HG03378 (cell line): ENCODE measurements around the gene RAPH1.

ENCODE experiments used
- ATAC-seq: cut with Tn5 transposase; IDR thresholded peaks from one replicate; pipeline ENCODE4 v1.9.1; 2021; ENCODE audit warnings: mild to moderate bottlenecking, moderate library complexity; ENCODE audit not compliant: unreplicated experiment

The RAPH1 gene

DNA sequence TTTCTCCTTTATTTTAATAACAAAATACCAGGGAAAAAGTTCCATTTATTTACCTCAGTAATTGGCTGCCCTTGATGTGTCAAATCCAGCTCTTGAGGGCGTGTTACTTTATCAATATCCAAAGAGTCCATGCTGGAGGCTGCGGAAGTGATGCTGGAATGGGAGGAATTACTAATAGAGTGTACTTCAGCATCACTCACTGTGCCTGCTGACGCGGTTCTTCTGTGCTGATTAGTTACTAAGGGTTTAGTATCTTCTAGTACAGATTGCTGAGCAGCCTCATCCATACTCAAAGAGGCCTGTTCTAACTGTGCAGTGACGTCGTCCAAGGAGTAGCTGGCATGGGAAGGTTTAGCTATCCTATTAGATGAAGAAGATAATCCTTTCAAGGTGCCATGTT lies 45.6 kb downstream of the RAPH1 start:
- no peak for ATAC-seq

DNA sequence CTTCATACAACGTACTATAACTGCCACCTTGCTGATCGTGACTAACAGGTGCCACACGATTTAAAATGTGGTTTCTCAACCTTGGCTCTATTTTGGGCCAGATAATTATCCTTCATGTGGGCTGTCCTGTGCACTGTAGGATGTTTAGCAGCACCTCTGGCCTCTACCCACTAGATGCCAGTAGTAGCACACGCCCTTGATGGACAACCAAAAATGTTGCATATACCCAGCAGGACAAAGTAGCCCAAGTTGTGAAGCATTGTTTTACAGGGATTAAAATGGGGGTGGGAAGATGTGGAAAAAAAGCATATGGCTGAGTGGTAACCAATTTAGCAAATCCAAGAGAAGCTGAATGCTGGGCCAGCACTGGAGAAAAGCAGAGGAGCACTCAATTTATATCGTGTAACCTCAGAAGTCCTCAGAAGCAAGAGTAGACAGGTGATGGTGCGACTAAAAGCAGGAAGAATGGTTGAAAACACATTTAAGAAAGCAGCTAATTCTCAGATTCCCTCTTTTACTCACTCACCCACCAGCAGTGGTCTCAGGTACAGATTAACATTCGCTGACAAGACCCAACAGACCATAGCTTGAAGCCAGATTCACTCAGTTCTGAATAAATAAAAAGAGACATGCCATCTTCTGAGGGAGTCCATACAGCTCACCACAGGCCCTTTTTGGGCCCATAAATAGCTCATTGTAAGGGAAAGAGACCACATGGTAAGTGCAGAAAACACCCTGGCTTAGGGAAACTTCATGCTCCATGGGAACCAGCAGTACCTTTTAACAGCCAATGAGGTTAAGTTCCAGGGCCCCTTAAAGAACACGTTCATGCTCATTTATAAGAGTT lies 50.6 kb downstream of the RAPH1 start:
- ATAC-seq: peak; percentile 68

DNA sequence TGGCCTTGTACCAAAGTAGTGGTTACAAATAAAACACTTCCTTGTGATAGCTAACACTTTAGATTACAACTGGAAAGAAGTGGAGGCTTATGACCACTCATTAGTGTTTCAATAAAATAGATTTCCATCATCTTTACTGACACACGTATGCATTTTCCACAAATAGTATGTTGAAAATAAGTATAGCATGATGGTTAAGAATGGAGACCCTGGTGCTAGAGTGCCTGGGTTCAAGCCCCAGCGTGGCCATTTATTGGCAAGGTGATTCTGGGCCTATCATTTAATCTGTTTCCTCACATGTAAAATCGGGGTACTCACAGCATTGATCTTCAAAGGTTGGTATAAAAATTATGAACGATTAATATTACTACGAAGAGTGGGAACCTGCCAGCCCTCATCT lies 54.5 kb downstream of the RAPH1 start:
- ATAC-seq: no peak

DNA sequence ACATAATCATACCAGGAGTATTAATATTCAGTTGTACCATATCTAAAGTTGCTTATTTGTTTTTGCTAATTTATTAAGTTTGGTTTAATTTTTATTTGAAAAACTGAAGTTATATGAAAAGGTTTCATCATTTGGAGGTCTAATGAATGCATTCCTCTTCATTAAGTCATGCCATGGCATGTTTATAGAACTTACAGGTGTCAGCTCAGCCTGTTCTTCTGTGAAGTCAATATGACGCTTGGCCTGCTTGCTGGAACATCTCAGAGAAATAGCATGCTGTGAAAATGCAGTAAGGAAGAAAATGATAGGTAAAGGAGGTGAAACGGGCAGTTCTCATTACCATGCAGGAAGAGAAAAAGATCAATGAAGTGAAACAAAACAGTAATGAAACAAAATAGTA lies 58.2 kb downstream of the RAPH1 start:
- ATAC-seq: no peak

DNA sequence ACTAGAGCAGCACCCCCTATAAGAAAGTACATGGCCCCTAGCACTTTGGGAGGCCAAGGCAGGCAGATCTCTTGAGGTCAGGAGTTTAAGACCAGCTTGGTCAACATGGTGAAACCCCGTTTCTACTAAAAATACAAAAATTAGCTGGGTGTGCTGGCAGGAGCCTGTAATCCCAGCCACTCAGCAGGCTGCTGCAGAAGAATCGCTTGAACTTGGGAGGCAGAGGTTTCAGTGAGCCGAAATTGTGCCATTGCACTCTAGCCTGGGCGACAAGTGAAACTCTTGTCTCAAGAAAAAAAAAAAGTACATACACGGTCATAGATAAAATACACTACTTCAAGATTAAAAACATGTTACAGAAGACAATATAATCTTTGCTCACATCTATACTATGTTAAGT lies 63.8 kb downstream of the RAPH1 start:
- ATAC-seq: no peak

DNA sequence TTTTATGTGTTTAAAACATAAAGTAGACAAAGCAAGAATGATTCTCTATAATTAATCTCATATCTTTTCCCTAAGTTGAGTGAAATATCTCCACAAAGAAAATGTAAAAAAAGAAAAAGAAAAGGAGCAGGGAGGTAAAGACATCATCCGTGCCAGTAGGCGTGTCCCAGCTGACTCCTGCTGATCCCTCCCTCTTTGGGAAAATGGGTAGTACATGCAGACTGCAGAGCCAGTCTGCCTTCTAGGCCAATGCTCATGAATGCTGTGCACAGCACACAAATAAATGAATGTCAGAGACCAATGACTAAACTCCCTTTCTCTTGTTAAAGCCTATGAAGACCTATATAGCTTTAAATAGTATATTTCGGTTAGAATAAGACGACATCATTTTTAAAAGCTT lies 64.7 kb downstream of the RAPH1 start:
- ATAC-seq: no peak

DNA sequence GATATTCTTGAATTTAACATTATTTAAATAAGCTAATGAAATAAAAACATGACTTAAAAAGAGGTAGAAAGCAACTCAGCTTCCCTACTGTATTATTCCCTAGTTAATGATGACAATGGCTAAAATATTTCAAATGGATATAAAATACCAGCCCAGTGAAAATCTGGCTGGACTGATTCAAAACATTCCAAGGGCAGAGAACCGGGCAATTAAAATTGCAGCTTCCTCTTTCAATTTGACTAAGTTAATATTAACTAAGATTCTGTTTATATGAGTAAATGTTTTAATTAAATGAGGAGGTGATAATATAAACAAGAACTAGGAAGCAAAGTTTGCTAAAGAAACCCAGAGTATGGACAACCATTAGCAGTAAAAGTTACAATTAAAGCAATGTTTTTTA lies 65.6 kb downstream of the RAPH1 start:
- ATAC-seq: no peak

DNA sequence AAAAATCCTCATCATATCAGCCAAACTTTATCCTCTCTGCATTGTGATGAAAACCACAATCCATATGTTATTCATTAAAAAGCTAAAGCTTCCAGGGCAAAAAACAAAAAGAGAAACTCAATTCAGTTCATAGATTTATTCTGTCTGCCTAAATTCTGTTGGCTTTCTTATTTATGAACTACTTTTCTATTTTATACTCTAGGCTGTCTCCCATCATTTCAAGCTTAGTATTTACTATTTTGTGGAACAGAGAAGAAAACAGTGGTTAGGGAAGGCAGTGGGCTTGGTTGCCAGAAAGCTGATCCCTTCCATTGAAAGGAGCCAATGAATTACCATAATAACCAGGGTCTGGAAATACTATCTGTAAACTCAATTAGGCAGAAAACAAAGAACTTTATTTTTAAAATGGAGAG lies 71.8 kb downstream of the RAPH1 start:
- ATAC-seq: no peak

DNA sequence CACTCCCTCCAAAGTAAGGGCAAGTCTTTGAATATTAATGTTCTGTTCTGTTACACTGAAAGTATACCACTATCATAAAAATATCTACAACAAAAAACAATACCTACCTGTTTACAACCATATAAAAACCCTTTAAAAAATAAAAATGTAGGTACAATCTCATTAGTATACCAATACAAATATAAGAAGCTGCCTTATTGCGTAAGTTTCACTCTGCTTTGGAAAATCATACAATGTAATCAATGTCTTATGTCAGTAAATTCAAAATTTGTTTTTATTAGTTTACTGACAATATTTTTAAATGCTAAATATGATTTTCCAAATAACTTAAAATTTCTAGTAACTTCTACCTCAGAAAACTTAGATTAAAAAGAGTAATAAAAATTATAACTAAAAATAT lies 72.8 kb downstream of the RAPH1 start:
- ATAC-seq: no peak

DNA sequence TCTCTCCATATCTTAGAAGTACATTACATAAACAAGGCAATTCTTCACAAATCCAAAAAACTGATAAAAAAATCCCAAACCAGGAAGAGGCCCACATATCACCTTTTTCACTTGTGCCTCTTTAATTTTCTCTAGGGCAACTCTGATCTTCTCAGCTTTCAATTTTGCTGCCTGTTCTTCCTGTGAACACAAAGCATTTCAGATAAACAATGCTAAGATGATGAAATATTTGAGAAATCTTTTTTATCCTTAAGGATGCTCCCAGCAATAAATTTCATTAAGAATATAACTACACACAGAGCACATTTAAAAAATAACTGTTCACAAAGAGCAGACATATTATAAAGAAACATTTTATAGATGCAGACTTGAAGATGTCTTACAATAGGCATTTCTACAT lies 73.4 kb downstream of the RAPH1 start:
- ATAC-seq: no peak

DNA sequence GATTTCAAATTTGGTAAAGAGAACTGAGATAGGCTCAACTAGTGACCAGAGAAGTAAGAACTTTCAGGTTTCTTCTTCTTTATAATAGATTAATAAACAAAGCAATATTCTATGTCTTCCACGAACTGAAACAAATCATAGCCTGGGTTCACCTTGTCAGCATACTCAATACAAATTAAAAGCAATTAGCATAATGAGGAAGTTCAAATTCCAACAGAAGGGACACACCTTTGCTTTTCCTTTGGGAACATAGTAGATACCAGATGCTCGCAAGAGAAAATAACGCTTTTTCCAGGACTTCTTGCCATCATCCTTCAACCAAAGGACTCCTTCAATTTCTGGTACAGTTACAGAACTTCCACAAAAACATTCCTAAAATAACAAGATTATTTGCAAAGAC lies 79.9 kb downstream of the RAPH1 start:
- ATAC-seq: no peak

DNA sequence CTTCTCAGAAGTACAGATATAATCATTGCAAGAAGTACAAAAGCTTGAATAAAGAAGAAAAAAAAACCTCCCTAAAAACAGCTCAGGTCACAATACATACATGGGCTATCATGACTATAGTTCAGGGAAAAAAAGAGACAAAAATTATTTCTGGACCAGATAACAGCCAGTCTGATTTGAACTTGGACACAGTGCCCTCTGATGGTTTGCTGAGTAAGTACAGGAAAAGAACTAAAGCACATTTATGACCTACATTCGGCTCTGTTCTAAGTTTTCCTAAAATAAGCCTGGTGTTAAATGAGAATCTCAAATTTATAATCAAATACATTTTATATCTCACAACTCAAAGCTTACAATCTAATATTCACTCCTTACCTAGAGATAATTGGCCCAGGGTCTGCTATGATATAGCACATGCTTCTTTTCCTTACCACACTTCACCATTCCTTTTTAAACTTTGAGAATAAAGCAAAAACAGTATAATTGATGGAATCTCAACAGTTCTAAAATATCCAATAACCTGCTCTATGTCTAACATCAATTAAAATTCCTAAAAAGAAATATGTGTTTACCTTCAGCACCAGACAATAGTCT lies 81.1 kb downstream of the RAPH1 start:
- ATAC-seq: no peak

DNA sequence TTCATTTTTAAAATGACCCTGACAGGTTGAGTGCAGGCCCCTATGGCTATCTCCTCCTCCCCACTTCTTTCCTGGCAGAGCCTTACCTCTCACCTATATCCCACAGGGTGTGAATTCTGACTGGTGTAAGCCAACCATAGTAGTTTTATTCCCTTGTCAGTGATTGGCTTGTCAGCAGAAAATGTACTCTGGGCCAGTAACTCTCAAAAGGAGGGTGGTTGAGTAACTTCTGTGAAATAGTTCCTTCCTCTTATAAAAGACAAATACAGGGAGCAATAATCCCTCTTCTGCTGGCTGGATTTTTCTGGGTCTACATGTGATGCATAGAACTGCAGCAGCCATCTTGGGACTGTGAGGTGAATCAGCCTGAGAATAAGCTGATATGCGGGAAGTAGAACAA lies 83.4 kb downstream of the RAPH1 start:
- ATAC-seq: no peak

DNA sequence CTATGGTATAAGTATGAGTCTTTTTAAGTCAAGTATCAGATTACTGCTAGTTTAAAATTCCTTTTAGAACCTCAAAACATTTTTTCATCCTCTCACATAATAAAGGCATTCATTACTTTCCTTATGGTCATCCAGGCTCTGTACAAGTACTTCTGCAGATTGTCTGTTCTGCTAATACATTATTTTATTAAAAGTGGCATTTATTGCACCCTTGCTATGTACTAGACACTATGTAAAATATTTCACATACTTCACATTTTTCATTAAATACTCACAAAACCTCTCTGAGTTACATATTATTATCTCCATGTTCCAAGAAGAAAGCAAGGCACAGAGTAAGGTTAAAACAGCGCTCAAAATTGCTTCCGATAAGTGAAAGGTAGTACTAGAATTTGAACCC lies 84.1 kb downstream of the RAPH1 start:
- no peak for ATAC-seq

DNA sequence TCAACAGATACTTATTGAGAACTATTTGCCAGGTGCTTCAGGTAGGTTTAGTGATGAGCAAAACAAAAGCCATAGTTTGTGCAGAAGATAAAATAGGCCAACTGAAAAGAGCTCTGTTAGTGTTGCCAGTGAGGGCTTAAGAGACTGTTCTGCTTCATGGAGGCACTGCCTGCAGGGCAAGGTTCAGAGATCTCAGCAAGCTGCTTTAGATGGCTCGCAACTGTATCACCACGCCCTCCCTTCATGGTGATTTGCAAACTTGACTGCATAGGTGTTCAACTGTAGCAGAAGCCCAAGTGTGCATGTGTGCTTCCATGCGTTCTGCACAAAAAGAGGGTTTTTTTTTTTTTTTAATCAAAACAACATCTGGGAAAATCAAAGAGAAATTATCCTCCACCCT lies 84.5 kb downstream of the RAPH1 start:
- ATAC-seq: no peak

DNA sequence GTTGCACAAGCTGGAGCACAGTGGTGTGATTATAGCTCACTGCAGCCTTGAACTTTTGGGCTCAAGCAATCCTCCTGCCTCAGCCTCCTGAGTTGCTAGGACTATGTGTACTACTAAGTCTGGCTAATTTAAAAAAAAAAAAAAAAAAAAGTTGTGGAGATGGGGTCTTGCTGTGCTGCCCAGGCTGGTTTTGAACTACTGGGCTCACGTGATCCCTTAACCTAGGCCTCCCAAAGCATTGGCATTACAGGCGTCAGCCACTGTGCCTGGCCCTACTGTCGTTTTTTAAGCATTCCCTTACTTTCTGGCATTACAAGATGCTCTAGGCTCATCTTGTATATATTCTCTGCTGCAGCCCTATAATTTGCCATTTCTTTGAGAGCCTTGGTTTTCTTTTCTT lies 88.3 kb downstream of the RAPH1 start:
- no peak for ATAC-seq

DNA sequence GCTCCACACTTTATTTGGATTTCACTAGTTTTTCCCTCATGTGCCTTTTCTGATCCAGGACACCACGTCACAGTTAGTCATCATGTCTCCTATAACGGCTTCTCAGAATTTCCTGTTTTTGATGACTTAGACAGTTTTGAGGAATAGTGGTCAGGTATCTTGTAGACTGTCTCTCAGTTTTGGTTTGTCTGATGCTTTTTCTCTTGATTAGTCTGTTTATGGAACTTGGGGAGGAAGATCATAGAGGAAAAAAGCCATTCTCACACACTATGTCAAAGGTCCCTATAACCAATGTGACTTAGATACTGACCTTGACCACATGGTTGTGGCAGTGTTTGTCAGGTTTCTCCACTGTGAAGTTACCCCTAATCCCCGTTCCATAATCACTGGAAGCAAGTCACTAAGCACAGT lies 89.0 kb downstream of the RAPH1 start:
- ATAC-seq: no peak

DNA sequence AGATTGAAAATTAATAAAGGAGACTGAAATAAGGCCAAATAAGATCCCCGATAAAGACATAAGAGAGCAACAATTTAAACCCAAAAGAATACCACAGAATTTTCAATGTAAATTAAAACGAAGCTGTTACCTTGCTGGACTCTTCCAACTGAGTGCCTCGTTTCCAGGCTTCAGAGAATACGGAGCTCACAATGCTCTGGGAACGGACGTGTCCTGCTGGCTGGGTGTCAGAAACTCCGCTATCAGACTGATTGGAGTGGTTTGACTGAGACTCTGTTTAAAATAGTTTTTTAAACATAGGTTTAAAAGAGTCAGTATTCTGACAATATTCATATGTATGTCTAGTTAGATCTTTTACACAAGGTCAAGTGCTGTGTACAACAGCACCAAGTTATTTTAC lies 90.4 kb downstream of the RAPH1 start:
- ATAC-seq: no peak

DNA sequence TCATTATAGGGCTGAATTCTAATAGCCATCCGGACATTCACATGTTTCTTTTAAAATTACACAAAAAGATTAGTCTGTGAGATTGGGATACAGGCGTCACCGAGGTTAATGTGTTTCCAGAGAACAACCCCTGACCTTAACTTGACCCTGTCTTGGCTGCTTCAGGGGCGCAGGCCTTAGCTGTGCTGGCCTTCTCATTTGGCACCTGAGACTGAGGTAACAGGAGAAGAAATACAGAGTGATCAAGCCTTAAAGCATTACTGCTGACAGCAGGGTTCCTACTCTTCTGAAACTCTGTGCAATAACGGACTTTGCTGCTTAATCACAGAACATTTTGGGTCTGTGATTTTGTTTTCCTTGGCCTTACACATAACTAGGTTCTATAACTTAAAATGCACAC lies 92.6 kb downstream of the RAPH1 start:
- no peak for ATAC-seq

DNA sequence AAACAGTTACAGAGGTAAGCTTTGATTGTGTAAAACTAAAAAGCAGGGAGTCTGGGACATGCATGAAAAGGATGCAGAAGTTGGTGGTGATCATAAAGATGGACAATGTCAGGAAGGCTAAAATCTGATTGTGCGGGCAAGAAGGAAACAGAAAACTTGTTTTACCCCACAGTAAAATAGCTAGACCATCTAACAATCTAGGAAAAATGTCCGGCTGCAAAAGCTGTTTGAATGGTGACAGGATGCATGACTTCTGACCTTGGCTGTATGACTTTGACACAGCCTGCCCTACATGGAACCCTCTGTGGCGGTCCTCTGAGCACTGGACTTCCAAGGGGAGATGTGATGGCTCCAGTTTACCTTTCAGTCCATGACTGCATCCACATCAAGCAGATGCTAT lies 93.6 kb downstream of the RAPH1 start:
- ATAC-seq: no peak

DNA sequence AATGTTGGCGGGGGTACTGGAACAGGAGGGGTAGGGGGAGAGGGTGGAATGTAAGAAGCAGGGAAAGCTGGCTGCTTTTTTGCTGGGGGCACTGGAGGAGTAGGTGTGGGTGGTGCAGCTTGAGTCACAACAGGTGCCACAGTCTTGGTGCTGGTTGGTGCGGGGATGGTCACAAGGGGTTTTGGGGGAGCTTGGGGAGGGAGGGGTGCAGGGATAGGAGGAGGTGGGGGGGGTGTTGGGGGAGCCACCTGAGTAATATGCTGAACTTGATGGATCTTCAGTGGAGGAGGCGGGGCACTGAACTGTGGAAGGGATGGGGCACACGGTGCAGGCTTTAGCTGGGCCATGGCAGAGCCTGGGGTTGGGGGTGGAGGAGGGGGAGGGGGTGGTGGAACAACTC lies 94.4 kb downstream of the RAPH1 start:
- no peak for ATAC-seq

DNA sequence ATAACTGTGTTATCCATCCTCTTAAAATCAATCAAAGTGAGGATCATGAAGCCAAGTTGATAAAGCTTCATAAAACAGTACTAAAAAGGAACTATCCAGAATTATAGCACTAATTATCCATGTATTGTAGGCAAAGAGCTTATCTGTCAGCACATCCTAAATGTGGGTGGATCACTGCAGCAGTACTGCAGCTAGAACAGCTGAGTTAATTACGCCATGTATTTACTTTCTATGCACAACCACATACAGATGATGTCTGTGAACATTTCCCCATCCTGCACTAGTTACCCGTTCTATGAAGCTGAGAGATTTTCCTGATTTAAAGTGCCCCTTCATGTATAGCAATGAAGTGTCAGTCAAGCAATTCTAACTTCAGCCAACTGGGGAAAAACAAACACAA lies 96.6 kb downstream of the RAPH1 start:
- no peak for ATAC-seq

DNA sequence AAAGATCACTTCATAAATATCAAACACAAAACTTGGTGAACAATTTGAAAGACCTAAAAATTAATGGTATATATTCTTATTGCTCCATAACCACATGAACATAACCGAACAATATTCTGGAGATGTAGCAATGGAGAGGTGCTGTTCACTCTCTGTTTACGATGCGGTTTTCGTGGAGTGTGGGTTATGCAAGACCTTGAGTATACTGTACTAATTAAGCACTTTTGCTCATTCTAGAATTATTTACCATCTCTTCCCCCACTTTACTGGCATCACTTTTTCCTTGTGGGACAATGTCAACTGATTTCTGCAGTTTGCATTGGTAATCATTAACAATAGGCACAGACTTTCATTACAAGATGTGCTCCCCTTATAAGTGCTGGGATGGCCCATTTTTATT lies 97.6 kb downstream of the RAPH1 start:
- ATAC-seq: no peak
